ENCODE results near the gene TTYH1. TPM values are rescaled to one million over a fixed set of nuclear protein-coding genes. Genes with fewer than 3 reads are reported as not detected.
"Not testable (repeated sequence)": the region's sequence is repeated elsewhere in the genome, so short reads cannot be mapped to it uniquely, and the experiment has no call there.

The TTYH1 gene
- total and polyA plus RNA-seq, 7 experiments from 2014 or later: 0.10 to 1.8 (median 0.32) TPM; not detected in 3

DNA sequence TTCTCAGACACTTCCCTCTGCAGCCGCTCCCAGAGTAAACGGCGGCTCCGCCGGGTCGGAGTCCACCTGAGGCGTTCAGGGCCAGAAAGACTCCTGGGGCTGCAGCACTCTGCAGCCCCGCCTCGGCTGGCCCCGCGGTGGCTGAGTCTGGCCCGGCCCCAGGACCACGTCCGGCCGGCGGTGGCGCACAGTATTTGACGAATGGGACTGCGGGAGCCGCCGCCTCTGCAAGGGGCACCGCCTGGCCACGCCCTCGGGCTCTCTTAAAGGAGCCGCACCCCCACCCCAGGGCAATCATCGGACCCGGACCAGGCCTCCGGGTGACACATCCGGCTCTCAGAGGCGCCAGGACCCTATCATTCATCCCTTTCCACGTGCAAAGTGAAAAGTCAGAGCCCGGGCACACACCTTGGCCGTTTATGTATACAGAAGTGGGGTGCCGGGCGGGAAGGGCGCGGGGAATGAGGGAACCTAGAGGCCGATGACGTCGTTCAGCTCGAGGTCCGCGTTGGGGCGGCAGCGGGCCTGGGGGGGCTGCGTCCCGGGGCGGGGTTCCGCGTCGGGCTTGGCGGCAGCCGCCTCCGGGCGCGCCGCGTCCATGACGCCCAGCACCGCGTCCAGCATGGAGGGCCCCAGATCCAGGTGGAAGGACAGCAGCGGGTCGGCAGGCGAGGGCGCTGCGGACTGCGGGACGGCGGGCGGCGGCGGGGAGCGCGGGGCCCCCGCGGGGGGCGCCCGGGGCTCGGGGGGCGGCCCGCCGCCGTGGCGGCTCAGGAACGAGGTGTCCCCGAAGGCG is 49.6 kb downstream of the TTYH1 start:
- Mint-ChIP-seq H3K4me1 (peaks cover 9 to 25% (median 23%) of the 10 kb centered on the region in 7 donors), H3K27me3 (peaks cover 12 to 36% (median 19%) of the 10 kb centered on the region in 5 donors), H3K36me3 (peaks cover 0 to 12% (median 2%) of the 10 kb centered on the region in 5 donors), H3K4me3 (peak overlapping the region; percentile 84 to 95 (median 92)), H3K27ac (peak overlapping the region in 8 of 9 donors; percentile 86 to 98 (median 93)), H3K9me3 (peaks cover 0 to 5% (median 0%) of the 10 kb centered on the region in 11 donors)
- DNase-seq: peak in 8 of 9 donors; percentile 35 to 88 (median 45)
- ChIA-PET POLR2A (interaction anchor here (1.2 kb wide), 1 partner anchor 16 kb away, joined by 5 read pairs; the partner anchor contains the start of gene LENG8), CTCF (no interaction called here)
- H3K4me3 ChIP-seq (ENCODE audit: low read length): peak overlapping the region; percentile 88
- no peaks in the 10 kb centered on the region for H3K9me3 ChIP-seq (ENCODE audit: control insufficient read depth in 2 of 3, low read length in 3 of 3)
- peak overlapping the region; percentile 71 for H3K27ac ChIP-seq (ENCODE audit: low read depth, low read length)
- peaks cover 17 to 23% of the 10 kb centered on the region in 2 donors for H3K4me1 ChIP-seq (ENCODE audit: control insufficient read depth in 2 of 2, insufficient read depth in 2 of 2, low read length in 2 of 2)
- ATAC-seq: peak; percentile 33
- peaks cover 0 to 24% (median under 1%) of the 10 kb centered on the region in 3 experiments for H3K36me3 ChIP-seq (ENCODE audit: control insufficient read depth in 2 of 3, insufficient read depth in 3 of 3, low read length in 3 of 3)
- intact Hi-C loops (cut with micrococcal nuclease): loop anchor here (1.0 to 10.0 kb wide), 9 partner anchors 275 to 1500 kb away; partner anchors contain the start of genes CNOT3 (in 1 of the 2), PRPF31 (in 1 of the 2), TFPT (in 1 of the 2) and ZNF628 (in 1 of the 2)
- H3K27me3 ChIP-seq (ENCODE audit: control insufficient read depth in 2 of 2, insufficient read depth in 2 of 2, low read length in 2 of 2): peaks cover 0 to 3% of the 10 kb centered on the region in 2 donors

DNA sequence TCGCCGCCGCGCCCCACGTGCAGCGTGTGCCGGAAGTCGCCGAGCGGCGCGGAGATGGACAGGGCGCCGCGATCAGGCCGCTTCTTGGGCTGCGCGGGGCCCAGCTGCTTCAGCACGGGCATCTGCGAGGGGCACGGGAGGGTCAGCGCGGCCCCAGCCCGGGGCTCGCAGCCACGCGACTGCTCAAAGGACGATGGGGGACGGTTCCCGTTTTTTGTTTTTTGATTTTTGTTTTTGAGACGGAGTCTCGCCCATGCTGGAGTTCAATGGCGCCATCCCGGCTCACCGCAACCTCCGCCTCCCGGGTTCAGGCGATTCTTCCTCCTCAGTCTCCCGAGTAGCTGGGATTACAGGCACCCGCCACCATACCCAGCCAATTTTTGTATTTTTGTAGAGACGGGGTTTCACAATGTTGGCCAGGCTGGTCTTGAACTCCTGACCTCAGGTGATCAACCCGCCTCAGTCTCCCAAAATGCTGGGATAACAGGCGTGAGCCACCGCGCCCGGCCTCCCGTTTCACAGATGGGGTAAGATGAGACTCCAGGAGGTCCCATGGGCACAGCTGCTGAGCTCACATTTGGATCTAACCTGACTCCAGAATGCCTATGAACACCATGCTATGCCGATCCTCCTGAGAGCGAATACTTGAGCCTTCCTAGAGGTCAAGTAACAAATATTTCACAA is 50.3 kb downstream of the TTYH1 start:
- H3K9me3 Mint-ChIP-seq: peaks cover 0 to 5% (median 0%) of the 10 kb centered on the region in 11 donors
- H3K27me3 Mint-ChIP-seq: peaks cover 19 to 43% (median 26%) of the 10 kb centered on the region in 5 donors
- H3K4me1 Mint-ChIP-seq: peaks cover 16 to 28% (median 23%) of the 10 kb centered on the region in 7 donors
- H3K9me3 ChIP-seq (ENCODE audit: control insufficient read depth in 2 of 3, low read length in 3 of 3): no peaks in the 10 kb centered on the region
- peak overlapping the region; percentile 35 to 81 (median 62) for H3K4me3 Mint-ChIP-seq
- DNase-seq (no peak), ATAC-seq (no peak)
- peak overlapping the region in 2 of 9 donors; percentile 11 to 52 for H3K27ac Mint-ChIP-seq
- peaks cover 1 to 3% of the 10 kb centered on the region in 2 donors for H3K27me3 ChIP-seq (ENCODE audit: control insufficient read depth in 2 of 2, insufficient read depth in 2 of 2, low read length in 2 of 2)
- H3K36me3 ChIP-seq (ENCODE audit: control insufficient read depth in 2 of 3, insufficient read depth in 3 of 3, low read length in 3 of 3): peaks cover 0 to 18% (median 0%) of the 10 kb centered on the region in 3 experiments
- H3K4me3 ChIP-seq (ENCODE audit: low read length): no peak overlapping the region
- H3K27ac ChIP-seq (ENCODE audit: low read depth, low read length): no peak overlapping the region
- H3K4me1 ChIP-seq (ENCODE audit: control insufficient read depth in 2 of 2, insufficient read depth in 2 of 2, low read length in 2 of 2): peaks cover 17 to 23% of the 10 kb centered on the region in 2 donors
- peaks cover 0 to 12% (median 0%) of the 10 kb centered on the region in 5 donors for H3K36me3 Mint-ChIP-seq
- intact Hi-C loops (cut with micrococcal nuclease): loop anchor here (2.0 to 10.0 kb wide), 4 partner anchors 331 to 1501 kb away; partner anchors contain the start of genes CNOT3 (in 1 of the 2), ZNF784 (in 1 of the 2) and ZNF816 (in 1 of the 2)
- POLR2A ChIA-PET: interaction anchor here (0.8 to 1.2 kb wide), 2 partner anchors 11 to 17 kb away, joined by 3 to 5 read pairs; partner anchors contain the start of gene LENG8
- CTCF ChIA-PET: no interaction called here

DNA sequence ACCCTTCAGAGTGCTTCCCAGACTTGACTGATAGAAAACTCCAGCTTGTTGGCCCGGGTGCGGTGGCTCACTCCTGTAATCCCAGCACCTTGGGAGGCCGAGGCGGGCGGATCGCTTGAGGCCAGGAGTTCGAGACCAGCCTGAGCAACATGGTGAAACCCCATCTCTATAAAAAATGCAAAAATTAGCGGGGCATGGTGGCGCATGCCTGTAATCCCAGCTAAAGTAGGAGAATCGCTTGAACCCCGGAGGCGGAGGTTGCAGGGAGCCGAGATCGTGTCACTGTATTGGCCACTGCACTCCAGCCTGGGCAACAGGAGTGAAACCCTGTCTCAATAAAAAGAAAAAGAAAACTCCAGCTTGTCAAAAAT is 50.8 kb downstream of the TTYH1 start:
- H3K9me3 Mint-ChIP-seq; H3K9me3 ChIP-seq (ENCODE audit: control insufficient read depth in 2 of 3, low read length in 3 of 3); DNase-seq; H3K4me3 ChIP-seq (ENCODE audit: low read length); H3K27ac ChIP-seq (ENCODE audit: low read depth, low read length); ATAC-seq; CTCF ChIA-PET; H3K27me3 ChIP-seq (ENCODE audit: control insufficient read depth in 2 of 2, insufficient read depth in 2 of 2, low read length in 2 of 2): not testable (repeated sequence)
- POLR2A ChIA-PET: interaction anchor here (0.8 to 1.2 kb wide), 2 partner anchors 12 to 17 kb away, joined by 3 to 5 read pairs; partner anchors contain the start of gene LENG8
- Mint-ChIP-seq H3K4me3 (peak overlapping the region; percentile 35 to 81 (median 62)), H3K27ac (peak overlapping the region in 2 of 9 donors; percentile 11 to 52), H3K27me3 (peaks cover 23 to 47% (median 31%) of the 10 kb centered on the region in 5 donors), H3K36me3 (peaks cover 0 to 12% (median 0%) of the 10 kb centered on the region in 5 donors), H3K4me1 (peaks cover 18 to 32% (median 26%) of the 10 kb centered on the region in 7 donors)
- intact Hi-C loops (cut with micrococcal nuclease): loop anchor here (10.0 kb wide), 3 partner anchors 331 to 1501 kb away; partner anchors contain the start of genes CNOT3 (in 1 of the 2), ZNF784 (in 1 of the 2) and ZNF816 (in 1 of the 2)
- Histone ChIP-seq H3K4me1 (ENCODE audit: control insufficient read depth in 2 of 2, insufficient read depth in 2 of 2, low read length in 2 of 2) (peaks cover 17 to 23% of the 10 kb centered on the region in 2 donors), H3K36me3 (ENCODE audit: control insufficient read depth in 2 of 3, insufficient read depth in 3 of 3, low read length in 3 of 3) (peaks cover 0 to 13% (median 0%) of the 10 kb centered on the region in 3 experiments)

DNA sequence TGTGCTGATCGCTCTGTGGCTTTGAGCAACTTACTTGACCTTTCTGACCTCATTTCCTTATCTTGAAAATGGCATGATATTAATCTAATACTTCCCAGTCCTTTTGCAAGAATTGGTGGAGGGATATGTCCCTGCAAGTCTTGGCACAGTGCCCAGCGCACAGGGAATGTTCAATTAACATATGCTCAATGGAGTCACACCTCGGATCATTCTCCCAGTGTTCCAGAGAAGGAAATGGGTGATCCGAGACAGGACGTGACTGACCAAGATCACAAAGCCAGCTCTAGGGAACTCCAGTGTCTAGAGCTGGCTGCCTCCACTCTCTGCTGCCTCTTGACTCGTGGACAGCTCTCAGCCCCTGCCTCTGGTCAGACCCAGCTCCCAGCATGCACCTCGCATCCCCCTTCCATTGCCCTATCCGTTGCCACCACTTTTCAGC is 54.3 kb downstream of the TTYH1 start:
- H3K27ac Mint-ChIP-seq: no peak overlapping the region
- intact Hi-C loops (cut with micrococcal nuclease): loop anchor here (10.0 kb wide), 3 partner anchors 335 to 1505 kb away; partner anchors contain the start of genes CNOT3 (in 1 of the 2), ZNF784 (in 1 of the 2) and ZNF816 (in 1 of the 2)
- CTCF ChIA-PET: no interaction called here
- Histone ChIP-seq H3K27me3 (ENCODE audit: control insufficient read depth in 2 of 2, insufficient read depth in 2 of 2, low read length in 2 of 2) (peaks cover 3 to 4% of the 10 kb centered on the region in 2 donors), H3K4me1 (ENCODE audit: control insufficient read depth in 2 of 2, insufficient read depth in 2 of 2, low read length in 2 of 2) (peaks cover 1 to 3% of the 10 kb centered on the region in 2 donors), H3K36me3 (ENCODE audit: control insufficient read depth in 2 of 3, insufficient read depth in 3 of 3, low read length in 3 of 3) (no peaks in the 10 kb centered on the region), H3K27ac (ENCODE audit: low read depth, low read length) (no peak overlapping the region), H3K4me3 (ENCODE audit: low read length) (no peak overlapping the region), H3K9me3 (ENCODE audit: control insufficient read depth in 2 of 3, low read length in 3 of 3) (no peaks in the 10 kb centered on the region)
- H3K4me3 Mint-ChIP-seq: no peak overlapping the region
- H3K27me3 Mint-ChIP-seq: peaks cover 31 to 61% (median 42%) of the 10 kb centered on the region in 5 donors
- H3K4me1 Mint-ChIP-seq: peaks cover 12 to 23% (median 15%) of the 10 kb centered on the region in 7 donors
- ATAC-seq (no peak), DNase-seq (no peak)
- peaks cover 0 to 2% (median 0%) of the 10 kb centered on the region in 5 donors for H3K36me3 Mint-ChIP-seq
- POLR2A ChIA-PET: interaction anchor here (1.6 kb wide), 1 partner anchor 21 kb away, joined by 6 read pairs; the partner anchor contains the start of gene LENG8
- H3K9me3 Mint-ChIP-seq: peaks cover 0 to 7% (median 0%) of the 10 kb centered on the region in 11 donors

DNA sequence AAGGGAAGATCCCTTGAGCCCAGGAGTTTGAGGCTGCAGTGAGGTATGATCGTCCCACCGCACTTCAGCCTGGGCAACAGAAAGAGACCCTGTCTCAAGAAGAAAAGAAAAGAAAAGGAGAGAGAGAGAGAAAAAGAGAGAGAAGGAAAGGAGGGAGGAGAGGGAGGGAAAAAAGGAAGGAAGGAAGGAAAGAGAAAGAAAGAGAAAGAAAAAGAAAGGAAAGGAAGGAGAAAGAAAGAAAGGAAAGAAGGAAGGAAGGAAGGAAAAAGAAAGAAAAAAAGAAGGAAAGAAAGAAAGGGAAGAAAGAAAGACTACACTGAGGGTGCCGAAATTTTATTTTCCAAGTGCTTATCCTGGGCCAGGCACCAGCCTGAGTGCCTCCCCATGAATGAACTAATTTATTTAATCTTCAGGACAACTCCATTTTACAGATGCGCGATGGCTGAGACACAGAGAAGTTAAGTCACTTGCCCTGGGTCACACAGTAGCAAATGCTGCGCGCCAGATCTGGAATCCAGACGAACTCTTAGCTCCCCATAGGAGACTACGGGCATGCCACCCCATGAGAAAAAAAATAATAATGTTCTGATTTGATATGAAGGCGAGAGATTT is 55.1 kb downstream of the TTYH1 start:
- H3K4me3 ChIP-seq (ENCODE audit: low read length): no peak overlapping the region
- no peaks in the 10 kb centered on the region for H3K4me1 ChIP-seq (ENCODE audit: control insufficient read depth in 2 of 2, insufficient read depth in 2 of 2, low read length in 2 of 2)
- no peaks in the 10 kb centered on the region for H3K36me3 ChIP-seq (ENCODE audit: control insufficient read depth in 2 of 3, insufficient read depth in 3 of 3, low read length in 3 of 3)
- H3K9me3 ChIP-seq (ENCODE audit: control insufficient read depth in 2 of 3, low read length in 3 of 3): no peaks in the 10 kb centered on the region
- ChIA-PET CTCF (interaction anchor here (0.5 kb wide), 1 partner anchor 10 kb away, joined by 3 read pairs; no protein-coding TSS in a partner anchor), POLR2A (interaction anchor here (0.6 to 1.6 kb wide), 2 partner anchors 22 to 1166 kb away, joined by 3 to 6 read pairs; partner anchors contain the start of gene LENG8)
- H3K4me1 Mint-ChIP-seq: peaks cover 10 to 23% (median 14%) of the 10 kb centered on the region in 7 donors
- no peak overlapping the region for H3K27ac ChIP-seq (ENCODE audit: low read depth, low read length)
- ATAC-seq (no peak), DNase-seq (no peak)
- H3K4me3 Mint-ChIP-seq: peak overlapping the region in 4 of 10 donors; percentile 25 to 46 (median 40)
- H3K27ac Mint-ChIP-seq: no peak overlapping the region
- no peaks in the 10 kb centered on the region for H3K36me3 Mint-ChIP-seq
- peaks cover 31 to 63% (median 48%) of the 10 kb centered on the region in 5 donors for H3K27me3 Mint-ChIP-seq
- peaks cover 3 to 4% of the 10 kb centered on the region in 2 donors for H3K27me3 ChIP-seq (ENCODE audit: control insufficient read depth in 2 of 2, insufficient read depth in 2 of 2, low read length in 2 of 2)
- intact Hi-C loops (cut with micrococcal nuclease): no loop called here
- peaks cover 0 to 7% (median 0%) of the 10 kb centered on the region in 11 donors for H3K9me3 Mint-ChIP-seq
